ENCODE measurements around the gene REPS1. TPM values are rescaled to one million over a fixed set of nuclear protein-coding genes. Genes with fewer than 3 reads are reported as not detected.
A peak's percentile ranks its signal among the peaks of the same experiment; 100 is the strongest.

The REPS1 gene
- total and polyA plus RNA-seq, 7 donors: 13.0 to 23.9 (median 17.2) TPM

GRCh38 chr6:138973466-138974153, 14.4 kb downstream of the REPS1 start:
- DNase-seq (no peak), ATAC-seq (no peak)
- Histone ChIP-seq H3K27me3 (ENCODE audit: insufficient read depth in 3 of 3, low read length in 2 of 3) (no peaks in the 10 kb centered on the region), H3K9me3 (no peaks in the 10 kb centered on the region), H3K36me3 (ENCODE audit: insufficient read depth in 1 of 2, low read depth in 1 of 2) (no peaks in the 10 kb centered on the region), H3K4me3 (no peak overlapping the region), H3K27ac (no peak overlapping the region), H3K4me1 (peaks cover 63% of the 10 kb centered on the region)
- intact Hi-C loops (cut with DNase I): no loop called here
- 32 to 44% (median 41%) methylated on average over 2 of the region's 2 CpGs for WGBS, 3 donors
- no peak for TF ChIP-seq CTCF (IDR thresholded peaks at IDR 0.05)

DNA sequence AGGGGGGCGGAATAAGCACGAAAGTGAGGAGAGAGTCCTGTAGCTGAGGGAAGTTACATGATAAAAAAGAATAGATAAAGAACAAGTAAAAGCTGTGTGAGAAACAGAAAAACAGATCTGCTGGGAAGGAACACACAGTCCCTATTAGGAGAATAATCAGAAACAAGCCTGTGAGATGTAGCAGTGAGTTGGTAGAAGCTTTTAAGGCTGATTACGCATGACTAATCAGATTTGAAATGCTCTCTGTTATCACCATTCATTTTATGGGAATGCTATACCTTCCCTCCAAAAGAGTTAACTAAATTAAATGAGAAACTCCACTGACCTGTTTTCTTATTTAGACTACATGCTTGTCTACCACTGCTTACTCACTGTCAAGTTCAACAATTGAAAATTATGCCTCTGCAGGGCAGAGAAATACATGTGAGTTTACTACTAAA, 15.8 kb downstream of the REPS1 start:
- WGBS, 3 donors: 79 to 94% (median 92%) methylated on average over 3 of the region's 3 CpGs
- H3K4me1 ChIP-seq: peaks cover 63% of the 10 kb centered on the region
- no peak for DNase-seq
- no peak overlapping the region for H3K27ac ChIP-seq
- H3K27me3 ChIP-seq (ENCODE audit: insufficient read depth in 3 of 3, low read length in 2 of 3): no peaks in the 10 kb centered on the region
- H3K36me3 ChIP-seq (ENCODE audit: insufficient read depth in 1 of 2, low read depth in 1 of 2): no peaks in the 10 kb centered on the region
- ATAC-seq: peak in 1 of 4 donors; percentile 25
- H3K9me3 ChIP-seq: no peaks in the 10 kb centered on the region
- intact Hi-C loops (cut with DNase I): no loop called here
- TF ChIP-seq CTCF (IDR thresholded peaks at IDR 0.05): no peak
- no peak overlapping the region for H3K4me3 ChIP-seq

- peaks cover 57% of the 10 kb centered on the region for H3K4me1 ChIP-seq
- WGBS, 3 donors: 61 to 81% (median 68%) methylated on average over 3 of the region's 3 CpGs
Observed at GRCh38 chr6:138971601-138972000, 16.5 kb downstream of the REPS1 start.

DNA sequence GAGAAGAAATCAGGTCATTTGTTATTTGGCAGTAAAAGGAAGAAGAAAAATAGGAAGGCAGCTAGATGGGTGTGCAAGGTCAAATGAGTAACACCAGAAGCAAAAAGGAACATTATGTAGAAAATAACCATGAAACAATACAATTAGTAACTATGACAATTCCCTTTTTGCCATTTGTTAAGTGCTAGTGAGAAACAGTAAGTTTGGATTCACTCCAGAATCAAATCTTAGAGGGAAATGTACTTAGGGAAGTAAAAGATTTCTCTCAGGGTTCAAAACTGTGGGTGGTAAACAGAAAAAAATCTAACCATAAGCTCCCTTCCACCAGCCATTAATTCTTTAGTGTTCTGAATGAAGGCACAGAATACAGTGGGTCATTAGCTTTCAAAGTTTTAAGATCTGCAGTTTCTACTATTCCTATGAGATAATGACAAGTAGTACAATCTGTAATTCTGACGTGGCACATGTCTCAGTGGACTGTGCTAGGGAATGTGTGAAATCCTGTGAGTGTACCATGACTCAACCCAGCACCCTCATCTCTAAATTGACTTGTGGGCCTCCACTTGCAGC, 17.1 kb downstream of the REPS1 start:
- intact Hi-C loops (cut with DNase I): no loop called here
- ATAC-seq: peak; percentile 52 to 89 (median 83)
- H3K4me1 ChIP-seq: peaks cover 50% of the 10 kb centered on the region
- DNase-seq: no peak
- no peaks in the 10 kb centered on the region for H3K27me3 ChIP-seq (ENCODE audit: insufficient read depth in 3 of 3, low read length in 2 of 3)
- no peak overlapping the region for H3K27ac ChIP-seq
- no peak overlapping the region for H3K4me3 ChIP-seq
- no peaks in the 10 kb centered on the region for H3K36me3 ChIP-seq (ENCODE audit: insufficient read depth in 1 of 2, low read depth in 1 of 2)
- H3K9me3 ChIP-seq: no peaks in the 10 kb centered on the region
- WGBS, 3 donors: 14 to 38% (median 14%) methylated on average over 1 of the region's 1 CpG
- TF ChIP-seq CTCF (IDR thresholded peaks at IDR 0.05): no peak

More at GRCh38 chr6:138971601-138972000, 16.5 kb downstream of the REPS1 start:
- ATAC-seq (peak in 2 of 4 donors; percentile 15 to 30), DNase-seq (no peak)
- intact Hi-C loops (cut with DNase I): no loop called here
- H3K27me3 ChIP-seq (ENCODE audit: insufficient read depth in 3 of 3, low read length in 2 of 3): no peaks in the 10 kb centered on the region
- no peak overlapping the region for H3K27ac ChIP-seq
- no peak for TF ChIP-seq CTCF (IDR thresholded peaks at IDR 0.05)
- H3K9me3 ChIP-seq: no peaks in the 10 kb centered on the region
- H3K36me3 ChIP-seq (ENCODE audit: insufficient read depth in 1 of 2, low read depth in 1 of 2): no peaks in the 10 kb centered on the region
- H3K4me3 ChIP-seq: no peak overlapping the region
